Central memory CD4-positive, alpha-beta T cell (primary cell): Measurements from ENCODE around the gene MEGF8.

Experiments used
- DNase-seq: peaks from one replicate; pipeline ENCODE4 v3.0.0; 2022
- total RNA-seq, 3 experiments: gene quantifications; one replicate each; lab custom pipeline; 2026; lab: John Stamatoyannopoulos, UW

The MEGF8 gene
- total RNA-seq: 22.4 to 28.4 (median 23.0) reads per million in 3 experiments

GRCh38 chr19:42325308-42325895, at the start of gene MEGF8:
MEGF8 (plus strand) TSS chr19:42325635; CDS start chr19:42326244, 609 bp downstream.
- peak; percentile 97 for DNase-seq

- DNase-seq: no peak
These were observed 49.2 kb upstream of the MEGF8 start for GRCh38 chr19:42276284-42276683.

GRCh38 chr19:42276821-42277220, 48.6 kb upstream of the MEGF8 start:
- no peak for DNase-seq

- no peak for DNase-seq
These were observed 47.5 kb upstream of the MEGF8 start for GRCh38 chr19:42277821-42278451.

- no peak for DNase-seq
These were observed 46.8 kb upstream of the MEGF8 start for GRCh38 chr19:42278452-42279154.

GRCh38 chr19:42279155-42279901, 46.1 kb upstream of the MEGF8 start:
- DNase-seq: no peak

- peak; percentile 81 for DNase-seq
These were observed 45.3 kb upstream of the MEGF8 start for GRCh38 chr19:42279902-42280814.

GRCh38 chr19:42280815-42281145, 44.7 kb upstream of the MEGF8 start:
- DNase-seq: no peak

GRCh38 chr19:42281146-42281826, 44.1 kb upstream of the MEGF8 start:
- peak; percentile 17 for DNase-seq

- DNase-seq: no peak
These were observed 43.3 kb upstream of the MEGF8 start for GRCh38 chr19:42281827-42282762.

GRCh38 chr19:42282819-42283187, 42.6 kb upstream of the MEGF8 start:
- no peak for DNase-seq

GRCh38 chr19:42283188-42284065, 42.0 kb upstream of the MEGF8 start:
- peak; percentile 95 for DNase-seq

GRCh38 chr19:42284066-42284501, 41.4 kb upstream of the MEGF8 start:
- DNase-seq: peak; percentile 88

GRCh38 chr19:42284591-42285341, 40.7 kb upstream of the MEGF8 start:
- peak; percentile 26 for DNase-seq

GRCh38 chr19:42285541-42285941, 39.9 kb upstream of the MEGF8 start:
- DNase-seq: no peak

GRCh38 chr19:42285988-42286348, 39.5 kb upstream of the MEGF8 start:
- no peak for DNase-seq

- DNase-seq: no peak
These were observed 39.0 kb upstream of the MEGF8 start for GRCh38 chr19:42286349-42287016.
